Left ventricle myocardium inferior (tissue), 1 donor: ENCODE data around the gene LAPTM4A. TPM values are rescaled to one million over a fixed set of nuclear protein-coding genes. Genes with fewer than 3 reads are reported as not detected.
A peak's percentile ranks its signal among the peaks of the same experiment; 100 is the strongest.

Experiments used
- DNase-seq: peaks from one replicate; pipeline ENCODE4 v3.0.0-alpha.2; 2020
- H3K27ac ChIP-seq: fragments of 200-600 bp; replicated peaks from 2 replicates; pipeline ENCODE4 v1.8.0; 2021
- H3K27me3 ChIP-seq: fragments of 200-600 bp; 2 replicates; pipeline ENCODE4 v1.8.0; 2021; ENCODE audit warnings: low read depth
- H3K36me3 ChIP-seq: fragments of 200-600 bp; 2 replicates; pipeline ENCODE4 v1.8.0; 2021
- H3K4me1 ChIP-seq: fragments of 200-600 bp; 2 replicates; pipeline ENCODE4 v1.8.0; 2021
- H3K4me3 ChIP-seq: fragments of 200-600 bp; 2 replicates; pipeline ENCODE4 v1.8.0; 2021; ENCODE audit warnings: mild to moderate bottlenecking, moderate library complexity
- H3K9me3 ChIP-seq: fragments of 200-600 bp; replicated peaks from 2 replicates; pipeline ENCODE4 v1.8.0; 2021
- CTCF ChIP-seq: fragments of 200-600 bp; IDR thresholded peaks from 2 replicates; pipeline ENCODE4 v1.8.0; 2021; ENCODE audit warnings: antibody characterized with exemption, mild to moderate bottlenecking, borderline replicate concordance
- intact Hi-C: fragments of 100-400 bp; cut with micrococcal nuclease; formaldehyde crosslinking; loops from one replicate; pipeline ENCODE4 v1.11.0; 2022
- total RNA-seq: library from RNA; stranded (reverse); fragmentation: NEBNext Ultra II Directional; extraction: Animal tissue kit (Norgen Biotek cat#: 25700); gene quantifications from one replicate; pipeline ENCODE4 v1.2.1, GENCODE V29; 2021
- donor health status: DM: no; HTN: yes; CAD: no; lungs with severe emphysema.

The LAPTM4A gene
- total RNA-seq, 1 donor from 2014 or later: 201 TPM

GRCh38 chr2:20027260-20027677, 24.2 kb downstream of the LAPTM4A start:
- intact Hi-C loops: no loop called here
- Histone ChIP-seq H3K4me3 (no peak overlapping the region), H3K27ac (peak overlapping the region; percentile 42), H3K4me1 (peaks cover 15% of the 10 kb centered on the region), H3K9me3 (peaks cover 16% of the 10 kb centered on the region), H3K27me3 (no peaks in the 10 kb centered on the region), H3K36me3 (peaks cover 49% of the 10 kb centered on the region)
- no peak for TF ChIP-seq CTCF
- DNase-seq: no peak

GRCh38 chr2:20025065-20025786, 26.2 kb downstream of the LAPTM4A start:
- no peak for DNase-seq
- Histone ChIP-seq H3K4me3 (no peak overlapping the region), H3K27me3 (no peaks in the 10 kb centered on the region), H3K27ac (no peak overlapping the region), H3K4me1 (peaks cover 15% of the 10 kb centered on the region), H3K9me3 (peaks cover 24% of the 10 kb centered on the region), H3K36me3 (peaks cover 30% of the 10 kb centered on the region)
- intact Hi-C loops: no loop called here
- TF ChIP-seq CTCF: no peak

- Histone ChIP-seq H3K36me3 (peaks cover 16% of the 10 kb centered on the region), H3K9me3 (peaks cover 15% of the 10 kb centered on the region), H3K27ac (no peak overlapping the region), H3K27me3 (no peaks in the 10 kb centered on the region), H3K4me1 (peaks cover 15% of the 10 kb centered on the region), H3K4me3 (no peak overlapping the region)
- no peak for TF ChIP-seq CTCF
- DNase-seq: no peak
- intact Hi-C loops: no loop called here
Measured at GRCh38 chr2:20023688-20024087, 27.7 kb downstream of the LAPTM4A start.

GRCh38 chr2:20021405-20022009, 29.9 kb downstream of the LAPTM4A start:
- Histone ChIP-seq H3K27ac (no peak overlapping the region), H3K9me3 (peaks cover 8% of the 10 kb centered on the region), H3K4me1 (no peaks in the 10 kb centered on the region), H3K36me3 (no peaks in the 10 kb centered on the region), H3K4me3 (no peak overlapping the region), H3K27me3 (no peaks in the 10 kb centered on the region)
- intact Hi-C loops: no loop called here
- DNase-seq: no peak
- TF ChIP-seq CTCF: no peak

GRCh38 chr2:20019747-20020146, 31.7 kb downstream of the LAPTM4A start:
- no peak overlapping the region for H3K4me3 ChIP-seq
- no peaks in the 10 kb centered on the region for H3K27me3 ChIP-seq
- TF ChIP-seq CTCF: no peak
- no peaks in the 10 kb centered on the region for H3K4me1 ChIP-seq
- no peak overlapping the region for H3K27ac ChIP-seq
- intact Hi-C loops: no loop called here
- H3K9me3 ChIP-seq: peaks cover 11% of the 10 kb centered on the region
- no peaks in the 10 kb centered on the region for H3K36me3 ChIP-seq
- DNase-seq: no peak
